ENCODE results near the gene LSM10. TPM values are rescaled to one million over a fixed set of nuclear protein-coding genes. Genes with fewer than 3 reads are reported as not detected.

The LSM10 gene
- total RNA-seq, 4 donors from 2014 or later = 56.9 to 129 (median 103) TPM

- Histone ChIP-seq H3K27ac (peak overlapping the region; percentile 95 to 100 (median 97)), H3K4me1 (peaks cover 60 to 67% of the 10 kb centered on the region in 2 donors), H3K27me3 (no peaks in the 10 kb centered on the region), H3K36me3 (no peaks in the 10 kb centered on the region), H3K9me3 (no peaks in the 10 kb centered on the region), H3K4me3 (no peak overlapping the region)
- TF ChIP-seq POLR2A (IDR thresholded peaks at IDR 0.05) (no peak), CTCF (IDR thresholded peaks at IDR 0.05 in 4 of 5, conservative IDR thresholded peaks at IDR 0.05 in 1 of 5) (no peak)
- ATAC-seq (no peak), DNase-seq (no peak)
- in situ Hi-C loops (cut with MboI; ENCODE audit: low sequenced_read_pairs in 4 of 4) = no loop called here
- intact Hi-C loops (cut with DNase I; ENCODE audit: low total_unique reads) = no loop called here
Measured at GRCh38 chr1:36382231-36382630, 15.5 kb downstream of the LSM10 start.

- H3K27me3 ChIP-seq = no peaks in the 10 kb centered on the region
- no peaks in the 10 kb centered on the region for H3K36me3 ChIP-seq
- ATAC-seq (no peak), DNase-seq (no peak)
- intact Hi-C loops (cut with DNase I; ENCODE audit: low total_unique reads) = no loop called here
- H3K9me3 ChIP-seq = no peaks in the 10 kb centered on the region
- peak overlapping the region; percentile 95 to 100 (median 97) for H3K27ac ChIP-seq
- peaks cover 54 to 61% of the 10 kb centered on the region in 2 donors for H3K4me1 ChIP-seq
- no peak for TF ChIP-seq POLR2A (IDR thresholded peaks at IDR 0.05)
- no peak for TF ChIP-seq CTCF (IDR thresholded peaks at IDR 0.05 in 4 of 5, conservative IDR thresholded peaks at IDR 0.05 in 1 of 5)
- H3K4me3 ChIP-seq = no peak overlapping the region
- in situ Hi-C loops (cut with MboI; ENCODE audit: low sequenced_read_pairs in 4 of 4) = no loop called here
Measured at GRCh38 chr1:36381405-36381804, 16.3 kb downstream of the LSM10 start.

GRCh38 chr1:36380782-36381181, 16.9 kb downstream of the LSM10 start:
- Histone ChIP-seq H3K27ac (peak overlapping the region; percentile 53 to 97 (median 79)), H3K9me3 (no peaks in the 10 kb centered on the region), H3K27me3 (no peaks in the 10 kb centered on the region), H3K4me1 (peaks cover 54 to 65% of the 10 kb centered on the region in 2 donors), H3K4me3 (no peak overlapping the region), H3K36me3 (no peaks in the 10 kb centered on the region)
- intact Hi-C loops (cut with DNase I; ENCODE audit: low total_unique reads) (no loop called here), in situ Hi-C loops (cut with MboI; ENCODE audit: low sequenced_read_pairs in 4 of 4) (no loop called here)
- TF ChIP-seq CTCF (IDR thresholded peaks at IDR 0.05 in 4 of 5, conservative IDR thresholded peaks at IDR 0.05 in 1 of 5) (no peak), POLR2A (IDR thresholded peaks at IDR 0.05) (no peak)
- ATAC-seq (no peak), DNase-seq (no peak)

GRCh38 chr1:36380143-36380619, 17.5 kb downstream of the LSM10 start:
- TF ChIP-seq CTCF (IDR thresholded peaks at IDR 0.05 in 4 of 5, conservative IDR thresholded peaks at IDR 0.05 in 1 of 5) (no peak), POLR2A (IDR thresholded peaks at IDR 0.05) (no peak)
- no peak overlapping the region for H3K4me3 ChIP-seq
- intact Hi-C loops (cut with DNase I; ENCODE audit: low total_unique reads) = no loop called here
- H3K4me1 ChIP-seq = peaks cover 58 to 71% of the 10 kb centered on the region in 2 donors
- H3K27me3 ChIP-seq = no peaks in the 10 kb centered on the region
- in situ Hi-C loops (cut with MboI; ENCODE audit: low sequenced_read_pairs in 4 of 4) = no loop called here
- peak overlapping the region; percentile 53 to 97 (median 79) for H3K27ac ChIP-seq
- H3K9me3 ChIP-seq = no peaks in the 10 kb centered on the region
- DNase-seq (no peak), ATAC-seq (no peak)
- no peaks in the 10 kb centered on the region for H3K36me3 ChIP-seq
